ENCODE data around the gene ARID3A.
A peak's percentile ranks its signal among the peaks of the same experiment; 100 is the strongest.
"Not testable (repeated sequence)": the region's sequence is repeated elsewhere in the genome, so short reads cannot be mapped to it uniquely, and the experiment has no call there.

ARID3A gene

GRCh38 chr19:1019980-1020867 lies 94.4 kb downstream of the ARID3A start:
- Histone ChIP-seq H3K36me3 (peaks cover 0 to 7% (median 0%) of the 10 kb centered on the region in 3 donors), H3K4me1 (peaks cover 12 to 82% (median 63%) of the 10 kb centered on the region in 4 donors), H3K9me3 (no peaks in the 10 kb centered on the region), H3K27me3 (no peaks in the 10 kb centered on the region), H3K4me3 (peak overlapping the region; percentile 91 to 96), H3K27ac (peak overlapping the region; percentile 91)
- intact Hi-C loops (cut with DNase I; ENCODE audit: low total_unique reads), result loop anchor here (5.0 to 10.0 kb wide), 2 partner anchors 82 to 155 kb away; partner anchors contain the start of genes GPX4 and SBNO2
- TF ChIP-seq, protein P1, sequence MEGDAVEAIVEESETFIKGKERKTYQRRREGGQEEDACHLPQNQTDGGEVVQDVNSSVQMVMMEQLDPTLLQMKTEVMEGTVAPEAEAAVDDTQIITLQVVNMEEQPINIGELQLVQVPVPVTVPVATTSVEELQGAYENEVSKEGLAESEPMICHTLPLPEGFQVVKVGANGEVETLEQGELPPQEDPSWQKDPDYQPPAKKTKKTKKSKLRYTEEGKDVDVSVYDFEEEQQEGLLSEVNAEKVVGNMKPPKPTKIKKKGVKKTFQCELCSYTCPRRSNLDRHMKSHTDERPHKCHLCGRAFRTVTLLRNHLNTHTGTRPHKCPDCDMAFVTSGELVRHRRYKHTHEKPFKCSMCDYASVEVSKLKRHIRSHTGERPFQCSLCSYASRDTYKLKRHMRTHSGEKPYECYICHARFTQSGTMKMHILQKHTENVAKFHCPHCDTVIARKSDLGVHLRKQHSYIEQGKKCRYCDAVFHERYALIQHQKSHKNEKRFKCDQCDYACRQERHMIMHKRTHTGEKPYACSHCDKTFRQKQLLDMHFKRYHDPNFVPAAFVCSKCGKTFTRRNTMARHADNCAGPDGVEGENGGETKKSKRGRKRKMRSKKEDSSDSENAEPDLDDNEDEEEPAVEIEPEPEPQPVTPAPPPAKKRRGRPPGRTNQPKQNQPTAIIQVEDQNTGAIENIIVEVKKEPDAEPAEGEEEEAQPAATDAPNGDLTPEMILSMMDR (IDR thresholded peaks at IDR 0.05), result no peak
- no peak for DNase-seq

DNA sequence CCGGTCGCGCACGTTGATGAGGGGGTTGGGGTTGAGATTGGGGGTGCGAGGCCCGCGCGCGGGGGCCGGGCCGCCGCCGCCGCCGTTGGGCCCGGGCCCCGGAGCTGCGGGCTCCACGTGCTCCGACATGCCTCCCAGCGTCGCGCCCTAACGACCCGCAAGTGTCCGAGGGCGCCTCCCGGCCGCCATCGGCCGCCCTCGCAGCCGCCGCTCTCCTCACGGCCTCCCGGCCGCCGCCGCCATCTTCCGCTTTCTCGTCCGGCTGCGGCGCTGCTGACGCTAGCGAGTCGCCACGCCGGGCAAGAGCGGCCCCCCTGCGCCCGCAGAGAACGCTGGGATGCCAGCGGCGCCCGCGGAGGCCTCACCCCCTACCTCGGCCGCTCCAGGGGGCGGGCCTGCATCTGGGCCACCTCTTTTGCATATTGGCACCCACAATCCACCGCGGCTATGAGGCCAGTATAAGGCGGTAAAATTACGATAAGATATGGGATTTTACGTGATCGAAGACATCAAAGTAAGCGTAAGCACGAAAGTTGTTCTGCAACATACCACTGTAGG lies 95.1 kb downstream of the ARID3A start, which contains the start of gene TMEM259:
TSS of gene TMEM259 (minus strand) at position 256 of the 558 bp plus-strand sequence. CDS start at position 129, 127 bp downstream.
- peaks cover 0 to 7% (median 0%) of the 10 kb centered on the region in 3 donors for H3K36me3 ChIP-seq
- H3K9me3 ChIP-seq, result no peaks in the 10 kb centered on the region
- TF ChIP-seq, protein P1 (IDR thresholded peaks at IDR 0.05), result peak in 1 of 2 experiments; percentile 21
- H3K4me1 ChIP-seq, result peaks cover 12 to 82% (median 60%) of the 10 kb centered on the region in 4 donors
- peak within 1 kb of the TSS; percentile 91 to 96 for H3K4me3 ChIP-seq
- peak within 1 kb of the TSS; percentile 91 for H3K27ac ChIP-seq
- intact Hi-C loops (cut with DNase I; ENCODE audit: low total_unique reads), result loop anchor here (5.0 kb wide), 1 partner anchor 81 kb away; the partner anchor contains the start of gene GPX4
- DNase-seq, result peak; percentile 98 to 99
- no peaks in the 10 kb centered on the region for H3K27me3 ChIP-seq

- not testable (repeated sequence) for H3K36me3 ChIP-seq, H3K27me3 ChIP-seq, H3K4me3 ChIP-seq, DNase-seq, H3K9me3 ChIP-seq
- Histone ChIP-seq H3K27ac (peak overlapping the region in 1 of 2 donors; percentile 91), H3K4me1 (peaks cover 9 to 59% (median 38%) of the 10 kb centered on the region in 4 donors)
- intact Hi-C loops (cut with DNase I; ENCODE audit: low total_unique reads), result loop anchor here (5.0 kb wide), 1 partner anchor 78 kb away; the partner anchor contains the start of gene GPX4
These were observed 98.0 kb downstream of the ARID3A start for GRCh38 chr19:1023883-1024188.

DNA sequence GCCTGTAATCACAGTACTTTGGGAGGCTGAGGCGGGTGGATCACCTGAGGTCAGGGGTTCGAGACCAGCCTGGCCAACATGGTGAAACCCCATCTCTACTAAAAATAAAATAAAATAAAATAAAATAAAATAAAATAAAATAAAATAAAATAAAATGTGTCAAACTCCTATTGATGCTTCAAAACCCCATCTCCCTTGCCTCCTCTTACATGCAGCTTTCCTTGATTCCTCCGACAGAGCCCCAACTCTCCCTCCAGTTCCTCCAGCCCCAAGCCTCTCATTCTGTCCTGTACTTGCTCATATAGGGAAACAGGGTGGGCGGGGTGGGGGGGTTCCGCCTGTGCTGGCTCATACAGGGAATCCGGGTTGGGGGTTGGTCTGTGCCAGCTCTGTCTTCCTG lies 99.2 kb downstream of the ARID3A start:
- Histone ChIP-seq H3K27ac (peak overlapping the region; percentile 98 to 99), H3K4me1 (peaks cover 0 to 54% (median 38%) of the 10 kb centered on the region in 4 donors)
- H3K36me3 ChIP-seq; H3K4me3 ChIP-seq; H3K9me3 ChIP-seq; DNase-seq; H3K27me3 ChIP-seq; intact Hi-C loops (cut with DNase I; ENCODE audit: low total_unique reads): not testable (repeated sequence)
